ENCODE results near the gene SMCO4. TPM values are rescaled to one million over a fixed set of nuclear protein-coding genes. Genes with fewer than 3 reads are reported as not detected.
A peak's percentile ranks its signal among the peaks of the same experiment; 100 is the strongest.

SMCO4 gene
- total RNA-seq, 1 experiment from 2014 or later: 50.1 TPM

DNA sequence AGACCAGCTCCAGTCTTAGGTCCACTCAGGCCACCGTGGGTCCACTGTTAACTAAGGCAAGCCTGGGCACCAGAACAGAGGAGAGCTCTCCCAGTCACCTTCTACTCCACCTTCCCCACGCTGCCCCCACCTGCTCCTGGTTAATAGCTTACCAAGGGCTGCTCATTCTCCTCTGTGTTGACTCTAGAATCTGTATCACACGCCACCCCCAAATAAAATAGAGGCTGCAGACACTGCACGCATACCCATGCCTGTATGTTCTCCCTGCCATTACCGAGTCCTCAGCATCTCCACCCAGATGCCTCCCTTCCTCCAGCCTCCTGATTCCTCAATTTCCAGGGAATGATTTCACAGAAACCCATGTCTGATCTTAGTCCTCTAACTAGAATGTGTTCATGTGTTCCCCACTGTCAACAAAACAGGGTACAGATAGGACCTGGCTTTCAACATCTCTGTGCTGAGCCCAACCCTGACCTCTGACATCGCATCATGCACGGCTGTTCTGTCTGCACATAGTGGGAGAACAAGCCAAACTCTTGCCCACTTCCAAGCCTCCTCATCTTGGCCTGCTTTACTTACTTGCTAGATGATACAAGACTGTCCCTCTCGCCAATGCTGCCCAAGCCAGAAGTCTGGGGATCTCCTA is 49.8 kb downstream of the SMCO4 start:
- Mint-ChIP-seq H3K9me3 (no peaks in the 10 kb centered on the region), H3K4me3 (no peak overlapping the region), H3K27me3 (ENCODE audit: low read depth) (no peaks in the 10 kb centered on the region), H3K27ac (peak overlapping the region; percentile 54; the same call in 1 of the 2 replicates), H3K36me3 (peaks cover 9% of the 10 kb centered on the region; the same call in 1 of the 2 replicates), H3K4me1 (peaks cover 42% of the 10 kb centered on the region)
- DNase-seq (ENCODE audit: low spot score) (no peak), ATAC-seq (no peak)
- ChIA-PET CTCF (no interaction called here), POLR2A (no interaction called here)
- TF ChIP-seq NFE2L1 (CRISPR knock-in tag; IDR thresholded peaks at IDR 0.05) (no peak), SMAD4 (CRISPR knock-in tag; IDR thresholded peaks at IDR 0.05) (no peak), FOXK1 (CRISPR knock-in tag; IDR thresholded peaks at IDR 0.05) (no peak), GRHL2 (CRISPR knock-in tag; IDR thresholded peaks at IDR 0.05; ENCODE audit: insufficient replicate concordance, severe bottlenecking) (no peak), TCF7 (CRISPR knock-in tag; IDR thresholded peaks at IDR 0.05; ENCODE audit: low read depth) (no peak)
- TF ChIP-seq, protein P1, sequence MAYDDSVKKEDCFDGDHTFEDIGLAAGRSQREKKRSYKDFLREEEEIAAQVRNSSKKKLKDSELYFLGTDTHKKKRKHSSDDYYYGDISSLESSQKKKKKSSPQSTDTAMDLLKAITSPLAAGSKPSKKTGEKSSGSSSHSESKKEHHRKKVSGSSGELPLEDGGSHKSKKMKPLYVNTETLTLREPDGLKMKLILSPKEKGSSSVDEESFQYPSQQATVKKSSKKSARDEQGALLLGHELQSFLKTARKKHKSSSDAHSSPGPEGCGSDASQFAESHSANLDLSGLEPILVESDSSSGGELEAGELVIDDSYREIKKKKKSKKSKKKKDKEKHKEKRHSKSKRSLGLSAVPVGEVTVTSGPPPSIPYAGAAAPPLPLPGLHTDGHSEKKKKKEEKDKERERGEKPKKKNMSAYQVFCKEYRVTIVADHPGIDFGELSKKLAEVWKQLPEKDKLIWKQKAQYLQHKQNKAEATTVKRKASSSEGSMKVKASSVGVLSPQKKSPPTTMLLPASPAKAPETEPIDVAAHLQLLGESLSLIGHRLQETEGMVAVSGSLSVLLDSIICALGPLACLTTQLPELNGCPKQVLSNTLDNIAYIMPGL (CRISPR knock-in tag; IDR thresholded peaks at IDR 0.05): no peak
- TF ChIP-seq, protein P2, sequence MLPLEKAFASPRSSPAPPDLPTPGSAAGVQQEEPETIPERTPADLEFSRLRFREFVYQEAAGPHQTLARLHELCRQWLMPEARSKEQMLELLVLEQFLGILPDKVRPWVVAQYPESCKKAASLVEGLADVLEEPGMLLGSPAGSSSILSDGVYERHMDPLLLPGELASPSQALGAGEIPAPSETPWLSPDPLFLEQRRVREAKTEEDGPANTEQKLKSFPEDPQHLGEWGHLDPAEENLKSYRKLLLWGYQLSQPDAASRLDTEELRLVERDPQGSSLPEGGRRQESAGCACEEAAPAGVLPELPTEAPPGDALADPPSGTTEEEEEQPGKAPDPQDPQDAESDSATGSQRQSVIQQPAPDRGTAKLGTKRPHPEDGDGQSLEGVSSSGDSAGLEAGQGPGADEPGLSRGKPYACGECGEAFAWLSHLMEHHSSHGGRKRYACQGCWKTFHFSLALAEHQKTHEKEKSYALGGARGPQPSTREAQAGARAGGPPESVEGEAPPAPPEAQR (CRISPR knock-in tag; IDR thresholded peaks at IDR 0.05): no peak
- TF ChIP-seq, protein P3, sequence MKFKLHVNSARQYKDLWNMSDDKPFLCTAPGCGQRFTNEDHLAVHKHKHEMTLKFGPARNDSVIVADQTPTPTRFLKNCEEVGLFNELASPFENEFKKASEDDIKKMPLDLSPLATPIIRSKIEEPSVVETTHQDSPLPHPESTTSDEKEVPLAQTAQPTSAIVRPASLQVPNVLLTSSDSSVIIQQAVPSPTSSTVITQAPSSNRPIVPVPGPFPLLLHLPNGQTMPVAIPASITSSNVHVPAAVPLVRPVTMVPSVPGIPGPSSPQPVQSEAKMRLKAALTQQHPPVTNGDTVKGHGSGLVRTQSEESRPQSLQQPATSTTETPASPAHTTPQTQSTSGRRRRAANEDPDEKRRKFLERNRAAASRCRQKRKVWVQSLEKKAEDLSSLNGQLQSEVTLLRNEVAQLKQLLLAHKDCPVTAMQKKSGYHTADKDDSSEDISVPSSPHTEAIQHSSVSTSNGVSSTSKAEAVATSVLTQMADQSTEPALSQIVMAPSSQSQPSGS (CRISPR knock-in tag; IDR thresholded peaks at IDR 0.05; ENCODE audit: borderline replicate concordance, low read depth): no peak

DNA sequence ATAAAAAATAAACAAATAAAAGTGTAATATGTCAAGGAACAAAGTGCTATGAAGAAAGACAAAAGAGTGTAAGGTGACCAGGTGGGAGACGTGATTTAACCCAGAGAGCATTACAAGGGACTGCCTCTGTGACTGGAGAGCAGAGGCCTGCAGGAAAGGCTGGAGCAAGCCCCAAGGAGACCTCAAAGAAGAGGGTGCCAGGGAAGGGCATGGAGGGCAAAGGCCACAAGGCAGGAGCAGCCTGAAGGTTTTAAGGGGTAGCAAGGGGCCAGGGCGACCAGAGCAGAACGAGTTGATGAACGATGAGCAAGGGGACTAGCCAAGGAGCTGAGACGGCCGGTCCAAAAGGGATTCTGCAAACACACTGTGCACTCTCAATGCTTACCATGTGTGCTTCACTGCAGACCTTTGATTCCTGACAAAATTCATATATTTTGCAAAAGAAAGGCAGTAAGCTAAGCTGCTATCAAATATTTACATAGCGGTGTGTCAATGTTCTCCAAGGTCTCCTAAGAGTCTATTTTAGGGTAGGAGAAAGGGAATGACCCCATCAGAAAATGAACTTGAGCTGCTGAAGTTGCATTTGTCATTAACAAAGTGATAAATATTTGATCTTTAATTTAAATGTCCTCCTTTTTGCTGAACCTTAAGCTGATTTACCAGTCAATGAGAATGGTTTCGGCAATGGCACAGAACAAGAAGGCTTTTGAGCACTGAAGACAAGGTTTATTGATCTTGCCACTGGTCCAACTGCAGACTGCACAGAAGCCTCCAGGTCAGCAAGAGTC is 50.5 kb downstream of the SMCO4 start:
- Mint-ChIP-seq H3K27me3 (ENCODE audit: low read depth) (no peaks in the 10 kb centered on the region), H3K4me3 (no peak overlapping the region), H3K9me3 (no peaks in the 10 kb centered on the region), H3K36me3 (peaks cover 9% of the 10 kb centered on the region; the same call in 1 of the 2 replicates), H3K27ac (peak overlapping the region; percentile 94), H3K4me1 (peaks cover 35% of the 10 kb centered on the region)
- ATAC-seq (no peak), DNase-seq (ENCODE audit: low spot score) (no peak)
- ChIA-PET CTCF (interaction anchor here (1.3 kb wide), 1 partner anchor 15 kb away, joined by 3 read pairs; no protein-coding TSS in a partner anchor), POLR2A (no interaction called here)
- TF ChIP-seq, protein P4, sequence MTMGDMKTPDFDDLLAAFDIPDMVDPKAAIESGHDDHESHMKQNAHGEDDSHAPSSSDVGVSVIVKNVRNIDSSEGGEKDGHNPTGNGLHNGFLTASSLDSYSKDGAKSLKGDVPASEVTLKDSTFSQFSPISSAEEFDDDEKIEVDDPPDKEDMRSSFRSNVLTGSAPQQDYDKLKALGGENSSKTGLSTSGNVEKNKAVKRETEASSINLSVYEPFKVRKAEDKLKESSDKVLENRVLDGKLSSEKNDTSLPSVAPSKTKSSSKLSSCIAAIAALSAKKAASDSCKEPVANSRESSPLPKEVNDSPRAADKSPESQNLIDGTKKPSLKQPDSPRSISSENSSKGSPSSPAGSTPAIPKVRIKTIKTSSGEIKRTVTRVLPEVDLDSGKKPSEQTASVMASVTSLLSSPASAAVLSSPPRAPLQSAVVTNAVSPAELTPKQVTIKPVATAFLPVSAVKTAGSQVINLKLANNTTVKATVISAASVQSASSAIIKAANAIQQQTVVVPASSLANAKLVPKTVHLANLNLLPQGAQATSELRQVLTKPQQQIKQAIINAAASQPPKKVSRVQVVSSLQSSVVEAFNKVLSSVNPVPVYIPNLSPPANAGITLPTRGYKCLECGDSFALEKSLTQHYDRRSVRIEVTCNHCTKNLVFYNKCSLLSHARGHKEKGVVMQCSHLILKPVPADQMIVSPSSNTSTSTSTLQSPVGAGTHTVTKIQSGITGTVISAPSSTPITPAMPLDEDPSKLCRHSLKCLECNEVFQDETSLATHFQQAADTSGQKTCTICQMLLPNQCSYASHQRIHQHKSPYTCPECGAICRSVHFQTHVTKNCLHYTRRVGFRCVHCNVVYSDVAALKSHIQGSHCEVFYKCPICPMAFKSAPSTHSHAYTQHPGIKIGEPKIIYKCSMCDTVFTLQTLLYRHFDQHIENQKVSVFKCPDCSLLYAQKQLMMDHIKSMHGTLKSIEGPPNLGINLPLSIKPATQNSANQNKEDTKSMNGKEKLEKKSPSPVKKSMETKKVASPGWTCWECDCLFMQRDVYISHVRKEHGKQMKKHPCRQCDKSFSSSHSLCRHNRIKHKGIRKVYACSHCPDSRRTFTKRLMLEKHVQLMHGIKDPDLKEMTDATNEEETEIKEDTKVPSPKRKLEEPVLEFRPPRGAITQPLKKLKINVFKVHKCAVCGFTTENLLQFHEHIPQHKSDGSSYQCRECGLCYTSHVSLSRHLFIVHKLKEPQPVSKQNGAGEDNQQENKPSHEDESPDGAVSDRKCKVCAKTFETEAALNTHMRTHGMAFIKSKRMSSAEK (CRISPR knock-in tag; IDR thresholded peaks at IDR 0.05; ENCODE audit: borderline replicate concordance): no peak
- TF ChIP-seq ZBTB21 (CRISPR knock-in tag; IDR thresholded peaks at IDR 0.05; ENCODE audit: borderline replicate concordance): no peak
- TF ChIP-seq, protein P5, sequence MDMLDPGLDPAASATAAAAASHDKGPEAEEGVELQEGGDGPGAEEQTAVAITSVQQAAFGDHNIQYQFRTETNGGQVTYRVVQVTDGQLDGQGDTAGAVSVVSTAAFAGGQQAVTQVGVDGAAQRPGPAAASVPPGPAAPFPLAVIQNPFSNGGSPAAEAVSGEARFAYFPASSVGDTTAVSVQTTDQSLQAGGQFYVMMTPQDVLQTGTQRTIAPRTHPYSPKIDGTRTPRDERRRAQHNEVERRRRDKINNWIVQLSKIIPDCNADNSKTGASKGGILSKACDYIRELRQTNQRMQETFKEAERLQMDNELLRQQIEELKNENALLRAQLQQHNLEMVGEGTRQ (CRISPR knock-in tag; IDR thresholded peaks at IDR 0.05): no peak
- no peak for TF ChIP-seq NFE2L1 (CRISPR knock-in tag; IDR thresholded peaks at IDR 0.05)
- TF ChIP-seq NR3C1 (CRISPR knock-in tag; conservative IDR thresholded peaks at IDR 0.05; ENCODE audit: low read depth): no peak
- TF ChIP-seq TEAD4 (CRISPR knock-in tag; IDR thresholded peaks at IDR 0.05): no peak
- TF ChIP-seq, protein P1 (CRISPR knock-in tag; IDR thresholded peaks at IDR 0.05): no peak
- TF ChIP-seq, protein P6, sequence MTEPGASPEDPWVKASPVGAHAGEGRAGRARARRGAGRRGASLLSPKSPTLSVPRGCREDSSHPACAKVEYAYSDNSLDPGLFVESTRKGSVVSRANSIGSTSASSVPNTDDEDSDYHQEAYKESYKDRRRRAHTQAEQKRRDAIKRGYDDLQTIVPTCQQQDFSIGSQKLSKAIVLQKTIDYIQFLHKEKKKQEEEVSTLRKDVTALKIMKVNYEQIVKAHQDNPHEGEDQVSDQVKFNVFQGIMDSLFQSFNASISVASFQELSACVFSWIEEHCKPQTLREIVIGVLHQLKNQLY (CRISPR knock-in tag; IDR thresholded peaks at IDR 0.05): no peak
- TF ChIP-seq, protein P7, sequence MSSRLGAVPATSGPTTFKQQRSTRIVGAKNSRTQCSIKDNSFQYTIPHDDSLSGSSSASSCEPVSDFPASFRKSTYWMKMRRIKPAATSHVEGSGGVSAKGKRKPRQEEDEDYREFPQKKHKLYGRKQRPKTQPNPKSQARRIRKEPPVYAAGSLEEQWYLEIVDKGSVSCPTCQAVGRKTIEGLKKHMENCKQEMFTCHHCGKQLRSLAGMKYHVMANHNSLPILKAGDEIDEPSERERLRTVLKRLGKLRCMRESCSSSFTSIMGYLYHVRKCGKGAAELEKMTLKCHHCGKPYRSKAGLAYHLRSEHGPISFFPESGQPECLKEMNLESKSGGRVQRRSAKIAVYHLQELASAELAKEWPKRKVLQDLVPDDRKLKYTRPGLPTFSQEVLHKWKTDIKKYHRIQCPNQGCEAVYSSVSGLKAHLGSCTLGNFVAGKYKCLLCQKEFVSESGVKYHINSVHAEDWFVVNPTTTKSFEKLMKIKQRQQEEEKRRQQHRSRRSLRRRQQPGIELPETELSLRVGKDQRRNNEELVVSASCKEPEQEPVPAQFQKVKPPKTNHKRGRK (CRISPR knock-in tag; IDR thresholded peaks at IDR 0.05; ENCODE audit: borderline replicate concordance): no peak
- no peak for TF ChIP-seq FOXP1 (CRISPR knock-in tag; IDR thresholded peaks at IDR 0.05; ENCODE audit: borderline replicate concordance)
- no peak for TF ChIP-seq GRHL2 (CRISPR knock-in tag; IDR thresholded peaks at IDR 0.05; ENCODE audit: insufficient replicate concordance, severe bottlenecking)
- no peak for TF ChIP-seq CREB1 (CRISPR knock-in tag; IDR thresholded peaks at IDR 0.05)

All from WTC11 (cell line).